ENCODE results near the gene USP40. TPM values are rescaled to one million over a fixed set of nuclear protein-coding genes. Genes with fewer than 3 reads are reported as not detected.

USP40 gene
- total and polyA plus RNA-seq, 10 donors: 11.4 to 57.3 (median 38.1) TPM

DNA sequence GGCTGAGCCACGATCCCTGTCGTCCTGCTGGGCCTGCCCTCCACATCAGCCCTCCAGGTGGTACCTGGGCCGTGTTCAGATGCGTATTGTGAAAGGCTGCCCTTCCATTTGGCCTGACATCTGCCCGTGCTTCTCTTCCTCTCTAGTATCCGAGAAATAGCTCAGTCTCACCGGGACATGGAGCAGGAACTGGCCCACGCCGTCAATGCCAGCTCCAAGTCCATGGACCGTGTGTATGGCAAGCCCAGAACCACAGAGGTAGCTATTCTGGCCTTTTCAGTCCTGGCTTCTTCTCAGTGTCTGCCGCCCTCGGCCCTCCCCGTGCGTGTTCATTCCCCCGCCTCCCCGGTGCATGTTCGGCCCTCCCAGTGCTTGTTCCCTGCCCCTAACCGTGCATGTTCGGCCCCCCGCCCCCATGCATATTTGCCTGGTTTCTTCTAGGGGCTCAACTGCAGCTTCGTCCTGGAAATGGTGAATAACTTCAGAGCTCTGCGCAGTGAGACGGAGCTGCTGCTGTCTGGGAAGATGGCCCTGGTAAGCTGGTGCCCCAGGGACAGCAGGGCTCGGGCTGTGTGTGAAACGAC is 104.3 kb downstream of the USP40 start:
- intact Hi-C loops (cut with DNase I; ENCODE audit: low total_unique reads): no loop called here
- 95 to 98% (median 96%) methylated on average over 23 to 25 of the region's 25 CpGs for WGBS, 5 donors
- peak; percentile 49 for DNase-seq
- no peak overlapping the region for H3K27ac ChIP-seq
- H3K9me3 ChIP-seq: no peaks in the 10 kb centered on the region
- H3K4me3 ChIP-seq: no peak overlapping the region
- H3K36me3 ChIP-seq: peaks cover 5 to 100% (median 93%) of the 10 kb centered on the region in 6 donors
- no peaks in the 10 kb centered on the region for H3K4me1 ChIP-seq
- no peaks in the 10 kb centered on the region for H3K27me3 ChIP-seq (replicated peaks in 1 of 7)
- no peak for TF ChIP-seq POLR2AphosphoS5 (IDR thresholded peaks at IDR 0.05)
- no peak for TF ChIP-seq POLR2A (IDR thresholded peaks at IDR 0.05)
- TF ChIP-seq, protein P1, sequence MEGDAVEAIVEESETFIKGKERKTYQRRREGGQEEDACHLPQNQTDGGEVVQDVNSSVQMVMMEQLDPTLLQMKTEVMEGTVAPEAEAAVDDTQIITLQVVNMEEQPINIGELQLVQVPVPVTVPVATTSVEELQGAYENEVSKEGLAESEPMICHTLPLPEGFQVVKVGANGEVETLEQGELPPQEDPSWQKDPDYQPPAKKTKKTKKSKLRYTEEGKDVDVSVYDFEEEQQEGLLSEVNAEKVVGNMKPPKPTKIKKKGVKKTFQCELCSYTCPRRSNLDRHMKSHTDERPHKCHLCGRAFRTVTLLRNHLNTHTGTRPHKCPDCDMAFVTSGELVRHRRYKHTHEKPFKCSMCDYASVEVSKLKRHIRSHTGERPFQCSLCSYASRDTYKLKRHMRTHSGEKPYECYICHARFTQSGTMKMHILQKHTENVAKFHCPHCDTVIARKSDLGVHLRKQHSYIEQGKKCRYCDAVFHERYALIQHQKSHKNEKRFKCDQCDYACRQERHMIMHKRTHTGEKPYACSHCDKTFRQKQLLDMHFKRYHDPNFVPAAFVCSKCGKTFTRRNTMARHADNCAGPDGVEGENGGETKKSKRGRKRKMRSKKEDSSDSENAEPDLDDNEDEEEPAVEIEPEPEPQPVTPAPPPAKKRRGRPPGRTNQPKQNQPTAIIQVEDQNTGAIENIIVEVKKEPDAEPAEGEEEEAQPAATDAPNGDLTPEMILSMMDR (IDR thresholded peaks at IDR 0.05 in 8 of 11, conservative IDR thresholded peaks at IDR 0.05 in 3 of 11): no peak

DNA sequence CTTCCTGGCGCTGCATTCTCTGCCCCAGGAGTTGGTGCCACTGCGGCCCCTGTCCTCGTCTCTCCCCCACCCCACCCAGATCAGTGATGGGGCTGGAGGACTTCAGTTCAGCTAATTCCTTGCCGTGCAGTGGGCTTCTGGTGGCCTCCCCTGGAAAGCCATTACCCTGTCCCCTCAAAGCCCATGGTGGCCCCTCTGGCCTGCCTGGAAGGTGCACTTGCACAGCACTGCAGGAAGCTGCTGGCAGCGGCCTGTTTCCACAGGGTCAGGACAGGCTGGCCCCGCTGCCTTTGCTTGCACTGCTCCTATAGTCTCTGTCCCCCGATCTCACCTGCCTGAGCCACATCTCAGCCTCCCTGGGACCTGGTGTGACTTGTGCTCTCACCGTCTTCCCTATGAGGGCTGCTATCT is 105.1 kb downstream of the USP40 start:
- Histone ChIP-seq H3K9me3 (no peaks in the 10 kb centered on the region), H3K4me1 (no peaks in the 10 kb centered on the region), H3K27me3 (replicated peaks in 1 of 7) (no peaks in the 10 kb centered on the region), H3K36me3 (peaks cover 8 to 100% (median 93%) of the 10 kb centered on the region in 6 donors), H3K4me3 (no peak overlapping the region), H3K27ac (no peak overlapping the region)
- 86 to 97% (median 96%) methylated on average over 8 of the region's 8 CpGs for WGBS, 5 donors
- TF ChIP-seq, protein P1 (IDR thresholded peaks at IDR 0.05 in 8 of 11, conservative IDR thresholded peaks at IDR 0.05 in 3 of 11): no peak
- peak in 1 of 3 donors; percentile 16 for TF ChIP-seq POLR2AphosphoS5 (IDR thresholded peaks at IDR 0.05)
- DNase-seq: peak; percentile 59
- intact Hi-C loops (cut with DNase I; ENCODE audit: low total_unique reads): no loop called here

DNA sequence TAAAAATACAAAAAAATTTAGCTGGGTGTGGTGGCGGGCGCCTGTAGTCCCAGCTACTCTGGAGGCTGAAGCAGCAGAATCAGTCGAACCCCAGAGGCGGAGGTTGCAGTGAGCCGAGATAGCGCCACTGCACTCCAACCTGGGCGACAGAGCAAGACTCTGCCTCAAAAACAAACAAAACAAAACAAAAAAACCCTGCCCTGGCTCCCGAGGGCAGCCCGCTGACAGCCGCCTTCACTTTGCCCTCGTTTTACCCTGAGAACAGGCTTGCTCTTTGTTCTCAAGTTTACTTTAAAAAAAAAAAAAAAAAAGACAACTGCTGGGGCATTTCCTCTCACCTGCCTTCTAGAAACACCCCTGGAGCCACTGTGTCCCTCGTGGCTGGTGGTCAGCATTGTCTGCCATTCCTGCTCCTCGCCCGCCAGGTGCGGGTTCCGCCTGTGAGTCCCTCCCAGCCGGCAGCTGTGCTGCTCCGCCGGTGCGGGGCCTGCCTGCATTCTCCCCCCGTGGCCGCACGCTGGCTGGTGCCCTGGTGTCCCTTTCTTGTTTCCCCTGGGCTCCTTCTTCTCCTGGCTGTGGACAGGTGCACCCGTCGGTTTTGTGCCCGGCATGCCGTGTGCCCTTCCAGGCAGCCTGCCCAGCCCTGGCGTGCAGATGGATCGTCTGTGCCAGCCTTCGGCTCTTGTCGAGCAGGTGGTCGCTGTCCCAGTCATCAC is 105.7 kb downstream of the USP40 start:
- Histone ChIP-seq H3K4me1 (no peaks in the 10 kb centered on the region), H3K4me3 (no peak overlapping the region), H3K27ac (no peak overlapping the region), H3K27me3 (replicated peaks in 1 of 7) (no peaks in the 10 kb centered on the region), H3K9me3 (no peaks in the 10 kb centered on the region), H3K36me3 (peaks cover 6 to 100% (median 94%) of the 10 kb centered on the region in 6 donors)
- DNase-seq: peak; percentile 73
- intact Hi-C loops (cut with DNase I; ENCODE audit: low total_unique reads): no loop called here
- peak in 2 of 3 donors; percentile 11 to 43 for TF ChIP-seq POLR2AphosphoS5 (IDR thresholded peaks at IDR 0.05)
- TF ChIP-seq, protein P1 (IDR thresholded peaks at IDR 0.05 in 8 of 11, conservative IDR thresholded peaks at IDR 0.05 in 3 of 11): no peak
- TF ChIP-seq POLR2A (IDR thresholded peaks at IDR 0.05): no peak
- 90 to 95% (median 94%) methylated on average over 32 of the region's 32 CpGs for WGBS, 5 donors

DNA sequence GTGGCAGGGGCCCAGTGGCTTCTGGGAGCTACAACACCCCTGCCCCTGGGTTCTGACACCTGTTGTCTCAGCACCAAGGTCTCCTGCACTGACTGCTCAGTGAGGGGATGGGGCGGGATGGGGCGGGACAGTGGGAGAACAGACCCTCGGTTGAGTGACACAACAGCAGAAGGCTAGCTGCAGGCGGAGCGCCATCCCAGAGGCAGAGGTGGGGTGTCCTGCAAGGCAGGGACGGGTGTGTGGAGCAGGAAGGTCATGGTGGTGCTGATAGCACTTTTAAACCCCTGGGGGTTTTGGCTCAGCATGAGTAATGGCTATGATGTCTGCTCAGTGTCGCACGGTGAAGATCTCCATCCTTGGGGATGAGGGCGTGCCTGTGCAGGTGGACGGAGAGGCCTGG is 107.2 kb downstream of the USP40 start:
- Histone ChIP-seq H3K4me3 (no peak overlapping the region), H3K9me3 (no peaks in the 10 kb centered on the region), H3K27ac (no peak overlapping the region), H3K36me3 (peaks cover 6 to 100% (median 97%) of the 10 kb centered on the region in 6 donors), H3K27me3 (replicated peaks in 1 of 7) (no peaks in the 10 kb centered on the region), H3K4me1 (no peaks in the 10 kb centered on the region)
- TF ChIP-seq POLR2AphosphoS5 (IDR thresholded peaks at IDR 0.05): no peak
- TF ChIP-seq, protein P1 (IDR thresholded peaks at IDR 0.05 in 8 of 11, conservative IDR thresholded peaks at IDR 0.05 in 3 of 11): no peak
- TF ChIP-seq POLR2A (IDR thresholded peaks at IDR 0.05): no peak
- no peak for DNase-seq
- intact Hi-C loops (cut with DNase I; ENCODE audit: low total_unique reads): no loop called here
- 92 to 99% (median 96%) methylated on average over 9 to 10 of the region's 10 CpGs for WGBS, 5 donors

All from spleen (tissue), 11 donors.